SIG-M5 treated with dmso at 0.1 percent for 504 hours (cell line): ENCODE measurements around the gene CDK14.
A peak's percentile ranks its signal among the peaks of the same experiment; 100 is the strongest.
"Not testable (repeated sequence)": the region's sequence is repeated elsewhere in the genome, so short reads cannot be mapped to it uniquely, and the experiment has no call there.

Experiments used
- DNase-seq: peaks from one replicate; lab custom pipeline; 2025; ENCODE audit not compliant: unreplicated experiment; lab: John Stamatoyannopoulos, UW

Gene CDK14

DNA sequence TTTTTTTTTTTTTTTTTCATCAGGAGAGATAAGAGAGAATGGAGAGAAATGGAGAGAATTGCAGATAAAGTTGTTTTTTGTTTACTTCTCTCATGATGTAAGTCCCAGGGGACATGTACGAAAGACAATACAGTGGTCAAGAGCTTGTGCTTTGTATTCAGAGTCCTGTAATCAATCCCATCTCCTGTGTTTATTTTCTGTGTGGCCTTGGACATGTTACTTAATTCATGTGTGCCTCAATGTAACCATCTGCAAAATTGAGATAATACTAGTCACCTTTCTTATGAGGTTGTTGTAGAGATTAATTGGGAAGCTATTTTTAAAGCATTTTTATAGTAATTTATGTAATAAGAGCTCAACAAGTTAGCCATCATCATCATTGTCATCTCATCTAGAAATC lies 117.5 kb downstream of the CDK14 start:
- no peak for DNase-seq

GRCh38 chr7:90715067-90715466 lies 118.9 kb downstream of the CDK14 start:
- no peak for DNase-seq

DNA sequence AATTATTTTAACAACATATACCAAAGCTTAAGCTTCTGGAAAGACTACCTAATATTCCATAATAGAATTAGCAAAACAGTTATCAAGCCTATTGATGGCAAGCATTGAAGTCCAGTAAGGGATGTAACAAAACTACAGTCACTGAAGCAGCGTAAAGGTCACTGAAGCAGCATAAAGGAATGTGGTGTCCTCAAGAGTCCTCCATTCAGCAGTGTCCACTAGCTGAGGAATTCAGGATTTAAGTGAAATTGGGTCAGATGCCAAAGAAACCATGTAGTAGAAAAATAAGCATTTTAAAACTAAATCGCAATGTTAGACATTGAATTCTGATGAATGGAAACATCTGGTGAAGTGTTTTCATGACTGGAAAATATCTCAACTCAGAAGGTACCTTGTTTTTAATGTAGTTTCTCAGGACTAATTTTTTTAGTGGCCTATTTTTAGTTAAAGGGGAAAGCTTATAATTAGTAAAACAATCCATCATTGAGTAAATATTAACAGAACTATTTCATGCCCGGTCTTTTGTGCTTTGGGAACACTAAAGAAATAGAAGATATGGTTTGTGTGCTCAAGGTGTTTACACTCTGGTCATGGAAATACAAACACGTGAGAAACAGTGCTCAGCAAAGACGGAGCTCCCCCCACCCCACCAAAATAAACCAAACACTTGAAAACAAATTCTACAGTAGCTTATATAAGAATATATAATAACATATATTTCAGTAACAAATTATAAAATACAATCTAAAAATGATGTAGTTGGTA lies 121.4 kb downstream of the CDK14 start:
- no peak for DNase-seq

DNA sequence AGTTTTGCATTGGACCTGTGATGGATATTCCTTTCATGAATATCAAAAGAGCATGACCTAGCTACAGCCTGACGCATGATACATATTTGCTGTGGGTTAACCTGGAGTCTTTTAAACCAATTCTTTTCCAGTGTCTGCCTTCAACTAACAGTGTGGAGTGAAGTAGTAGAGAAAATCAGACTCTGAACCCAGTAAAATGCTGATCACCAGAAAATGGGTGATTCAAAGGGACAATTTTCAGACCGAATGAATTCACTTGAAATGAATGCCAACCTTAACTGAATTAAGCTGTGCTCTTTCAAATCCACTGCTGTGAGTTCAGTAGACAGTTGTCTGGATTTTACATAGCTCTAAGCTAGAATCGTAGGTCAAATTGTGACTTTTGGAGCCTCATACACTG lies 123.0 kb downstream of the CDK14 start:
- no peak for DNase-seq

- DNase-seq = no peak
Observed at GRCh38 chr7:90720984-90721760, 125.1 kb downstream of the CDK14 start.

DNA sequence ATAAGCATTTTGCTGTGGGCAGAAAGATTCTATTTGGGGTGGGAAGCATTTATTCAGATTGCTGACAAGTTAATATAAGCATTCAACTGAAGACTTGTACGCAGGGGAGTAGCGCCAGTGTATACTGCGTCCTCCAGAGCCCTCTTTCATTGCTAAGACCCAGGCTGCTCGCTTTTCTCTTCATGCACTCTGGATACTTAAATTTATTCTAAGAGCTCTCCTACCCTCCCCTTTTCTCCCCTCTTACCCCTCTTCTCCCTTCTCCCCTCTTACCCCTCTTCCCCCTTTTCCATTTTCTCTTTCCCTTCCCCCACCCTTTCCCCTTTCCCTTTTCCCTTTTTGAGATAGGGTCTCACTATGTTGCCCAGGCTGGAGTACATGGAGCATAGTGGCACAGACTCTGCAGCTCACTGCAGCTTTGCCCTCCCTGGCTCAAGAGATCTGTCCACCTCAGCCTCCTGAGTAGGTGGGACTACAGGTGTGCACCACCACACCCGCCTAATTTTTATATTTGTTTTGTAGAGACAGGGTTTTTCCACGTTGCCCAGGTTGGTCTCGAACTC lies 125.8 kb downstream of the CDK14 start:
- DNase-seq = no peak

- no peak for DNase-seq
Observed at GRCh38 chr7:90723233-90723632, 127.1 kb downstream of the CDK14 start.

GRCh38 chr7:90723866-90724265 lies 127.7 kb downstream of the CDK14 start:
- no peak for DNase-seq

- no peak for DNase-seq
Observed at GRCh38 chr7:90726120-90726519, 130.0 kb downstream of the CDK14 start.

DNA sequence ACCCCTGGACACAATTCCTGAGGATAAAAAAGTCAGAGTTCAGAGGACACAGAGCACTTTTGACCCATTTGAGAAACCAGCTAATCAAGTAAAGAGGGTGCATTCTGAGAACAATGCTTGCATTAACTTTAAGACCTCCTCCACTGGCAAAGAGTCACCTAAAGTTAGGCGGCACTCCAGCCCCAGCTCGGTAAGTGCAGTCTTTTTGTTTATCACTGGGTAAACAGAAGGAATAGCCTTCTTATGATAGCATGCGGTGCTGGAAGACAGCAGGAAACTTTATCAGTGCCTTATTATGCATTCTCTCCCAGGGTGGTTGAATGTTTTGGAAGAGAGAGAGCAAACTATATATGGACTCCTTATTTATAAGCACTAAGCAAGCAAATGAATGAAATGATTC lies 130.5 kb downstream of the CDK14 start:
- no peak for DNase-seq

GRCh38 chr7:90727412-90727811 lies 131.3 kb downstream of the CDK14 start:
- no peak for DNase-seq

DNA sequence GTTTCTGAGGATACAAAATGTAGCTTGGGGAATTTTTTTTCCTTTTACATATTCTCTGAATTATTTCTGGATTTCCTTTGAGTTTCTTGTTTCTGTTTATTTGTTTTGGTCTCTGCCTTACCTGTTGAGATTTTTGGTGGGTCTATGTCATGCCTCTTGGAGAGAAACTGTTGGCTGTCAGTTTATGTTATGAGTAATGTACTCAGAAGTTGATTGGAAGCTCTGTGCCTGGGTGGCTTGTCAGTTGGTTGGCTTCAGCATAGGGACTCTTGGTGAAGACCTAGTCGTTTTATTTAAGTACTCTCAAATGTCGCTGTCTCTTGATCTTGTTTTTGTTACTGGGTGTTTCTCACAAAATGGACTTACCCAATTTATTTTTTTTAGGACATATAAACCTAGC lies 132.4 kb downstream of the CDK14 start:
- DNase-seq = no peak

DNA sequence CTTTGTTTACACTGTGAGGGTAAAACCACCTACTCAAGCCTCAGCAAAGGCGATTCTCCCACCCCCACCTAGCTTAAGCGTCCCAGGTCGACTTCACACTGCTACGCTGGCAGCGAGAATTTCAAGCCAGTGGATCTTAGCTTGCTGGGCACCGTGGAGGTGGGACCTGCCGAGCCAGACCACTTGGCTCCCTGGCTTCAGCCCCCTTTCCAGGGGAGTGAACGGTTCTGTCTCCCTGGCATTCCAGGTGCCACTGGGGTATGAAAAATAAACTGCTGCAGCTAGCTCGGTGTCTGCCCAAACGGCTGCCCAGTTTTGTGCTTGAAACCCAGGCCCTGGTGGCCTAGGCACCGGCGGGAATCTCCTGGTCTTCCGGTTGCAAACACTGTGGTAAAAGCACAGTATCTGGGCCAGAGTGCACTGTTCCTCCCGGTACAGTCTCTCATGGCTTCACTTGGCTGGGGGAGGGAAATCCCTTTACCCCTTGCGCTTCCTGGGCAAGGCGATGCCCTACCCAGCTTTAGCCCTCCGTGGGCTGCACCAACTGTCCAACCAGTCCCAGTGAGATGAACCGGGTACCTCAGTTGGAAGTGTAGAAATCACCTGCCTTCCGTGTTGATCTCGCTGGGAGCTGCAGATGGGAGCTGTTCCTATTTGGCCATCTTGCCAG lies 139.6 kb downstream of the CDK14 start:
- not testable (repeated sequence) for DNase-seq

DNA sequence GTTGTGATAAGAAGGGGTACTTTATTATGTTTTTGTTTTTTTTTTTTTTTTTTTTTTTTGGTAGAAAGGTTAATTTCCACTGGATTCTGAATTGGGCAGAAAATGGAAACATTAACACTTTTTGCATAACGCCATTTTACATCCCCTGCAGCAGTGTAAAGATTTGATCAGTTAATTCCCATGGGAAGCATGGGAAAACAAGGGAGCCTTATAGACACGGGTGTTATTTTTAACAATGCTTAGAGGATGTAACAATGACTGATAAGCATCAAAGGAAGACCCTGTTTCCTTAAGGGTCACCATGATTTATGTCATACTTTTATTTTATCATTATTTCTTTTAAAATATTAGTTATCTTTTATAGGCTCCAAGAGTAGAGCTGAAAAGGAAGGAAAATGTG lies 140.2 kb downstream of the CDK14 start:
- DNase-seq = no peak

DNA sequence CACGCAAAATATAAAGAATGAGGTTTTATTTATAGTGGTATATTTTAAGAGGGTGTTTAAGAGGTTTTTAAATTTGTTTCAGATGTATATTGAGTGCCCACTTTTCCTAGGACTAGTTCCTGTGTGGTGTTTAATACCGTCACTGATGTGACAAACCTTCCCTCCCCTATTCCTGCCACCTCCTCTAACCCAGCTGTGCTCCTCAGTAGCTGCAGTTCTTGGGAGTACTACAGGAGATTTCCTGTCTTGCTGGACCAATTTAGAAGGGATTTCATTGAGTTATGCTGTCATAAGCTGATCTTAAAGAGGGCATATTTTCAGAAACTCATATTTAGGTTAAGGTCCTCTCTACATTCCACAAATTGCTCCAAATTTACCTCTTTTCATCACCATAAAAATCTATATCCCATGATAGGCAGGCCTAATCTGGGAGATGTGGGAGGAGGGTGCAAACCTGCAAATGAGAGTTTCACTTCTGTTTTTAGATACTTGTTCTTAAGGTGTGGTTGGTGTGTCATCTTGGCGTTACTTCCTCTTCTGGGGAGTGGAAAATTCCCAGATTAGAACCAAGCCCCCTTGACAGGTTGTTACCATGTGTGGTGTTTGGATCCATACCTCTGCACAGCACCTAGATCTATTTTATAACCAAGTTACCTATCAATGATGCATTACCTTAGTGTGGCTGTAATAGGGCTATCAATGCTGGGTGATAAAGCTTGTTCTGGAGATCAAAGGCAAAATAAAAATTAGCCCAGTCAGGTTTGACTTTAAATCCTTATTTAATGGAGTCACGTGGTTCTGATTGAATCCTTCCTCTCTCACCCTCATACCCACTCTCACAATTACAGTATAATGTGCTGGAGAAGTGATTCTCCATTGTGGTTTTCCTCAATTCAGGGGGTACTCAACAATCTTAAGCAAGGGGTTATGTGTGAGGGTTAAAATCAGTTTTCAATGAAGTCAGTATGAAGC lies 141.1 kb downstream of the CDK14 start:
- peak; percentile 50 for DNase-seq

- DNase-seq = no peak
Observed at GRCh38 chr7:90738249-90738648, 142.1 kb downstream of the CDK14 start.

DNA sequence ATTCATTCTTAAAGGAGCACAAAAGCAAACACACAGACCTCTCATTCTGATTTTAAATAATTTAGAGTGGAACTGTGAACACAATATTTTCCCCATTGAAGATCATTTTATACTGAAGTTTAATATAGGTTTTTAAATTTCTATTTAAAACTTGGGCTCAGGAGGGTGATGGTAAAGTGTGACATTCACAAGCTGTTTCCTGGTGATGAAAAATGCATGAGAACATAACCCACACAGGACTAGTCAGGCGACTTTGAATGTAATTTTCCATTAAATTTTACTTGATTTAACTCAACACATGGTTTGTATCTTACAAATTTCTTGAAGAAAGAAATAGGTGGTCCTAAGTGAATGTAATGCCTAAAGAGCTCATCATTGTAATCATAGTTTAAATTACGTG lies 143.6 kb downstream of the CDK14 start:
- no peak for DNase-seq

- no peak for DNase-seq
Observed at GRCh38 chr7:90740386-90740785, 144.3 kb downstream of the CDK14 start.

DNA sequence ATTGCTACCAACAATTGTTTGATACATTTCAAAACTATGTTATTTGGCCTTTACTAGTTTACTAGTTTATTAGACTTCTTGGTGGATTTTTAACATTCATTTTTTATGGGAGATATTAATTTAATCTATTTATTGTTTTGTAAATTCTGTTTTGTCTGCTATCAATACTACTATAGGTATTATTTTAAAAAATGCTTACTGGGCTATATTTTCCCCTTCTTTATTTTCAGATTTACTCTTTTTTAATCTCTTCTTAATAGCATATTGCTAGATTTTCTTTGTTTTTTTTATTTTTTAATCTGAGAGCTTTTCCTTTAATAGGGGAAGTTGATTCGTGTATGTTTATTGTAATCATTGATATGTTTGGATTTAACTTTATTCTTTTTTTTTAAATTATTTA lies 147.5 kb downstream of the CDK14 start:
- no peak for DNase-seq

GRCh38 chr7:90747516-90747915 lies 151.4 kb downstream of the CDK14 start:
- no peak for DNase-seq

DNA sequence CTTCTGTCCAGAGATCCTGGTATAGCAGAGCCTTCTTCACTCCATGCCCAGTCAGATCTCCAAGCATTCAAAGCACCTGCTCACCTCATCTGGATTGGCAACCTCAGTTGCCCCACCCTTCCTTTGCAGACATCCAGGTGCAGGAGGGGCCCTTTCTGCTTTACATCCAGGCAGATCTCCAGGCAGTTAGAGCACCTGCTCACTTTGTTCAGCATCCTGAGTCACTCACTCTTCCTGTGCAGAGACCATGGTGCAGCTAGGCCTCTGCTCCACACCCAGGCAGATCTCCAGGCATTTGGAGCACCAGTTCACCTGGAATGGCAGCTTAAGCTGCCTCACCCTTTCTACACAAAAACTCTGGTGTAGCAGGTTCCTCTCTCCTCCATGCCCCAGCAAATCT lies 153.1 kb downstream of the CDK14 start:
- no peak for DNase-seq
